H1 (cell line): ENCODE data around the gene ZNF383. TPM values are rescaled to one million over a fixed set of nuclear protein-coding genes. Genes with fewer than 3 reads are reported as not detected.
"Not testable (repeated sequence)": the region's sequence is repeated elsewhere in the genome, so short reads cannot be mapped to it uniquely, and the experiment has no call there.

Source experiments
- CTCF ChIA-PET: fragments of 300-600 bp; sonication (Branson Sonifier 250); formaldehyde crosslinking; loops from one replicate; lab custom pipeline; 2021; ENCODE audit not compliant: partially characterized antibody; lab: Charles Lee
- POLR2A ChIA-PET: fragments of 300-600 bp; sonication (Branson Sonifier 250); formaldehyde crosslinking; loops from one replicate; lab custom pipeline; 2021; ENCODE audit warnings: inconsistent platforms; ENCODE audit not compliant: partially characterized antibody; lab: Charles Lee
- DNase-seq, 2 experiments: peaks; one replicate each; pipeline versions ENCODE4 v3.0.0 to v3.0.0-alpha.2; 2010 to 2022; ENCODE audit warnings: low spot score in 2 of 2, low read depth in 1 of 2, mixed read lengths in 1 of 2
- FAIRE-seq: peaks from 2 replicates; lab custom pipeline; 2011; peaks lifted over from hg19 to GRCh38; lab: Jason Lieb, UNC
- H2AFZ ChIP-seq: 2 replicates; pipeline ENCODE4 v1.8.1; 2012; ENCODE audit warnings: low read length, inconsistent platforms
- H2AK5ac ChIP-seq: 2 replicates; pipeline ENCODE4 v1.6.1; 2013; ENCODE audit warnings: low read depth, low read length
- H2BK120ac ChIP-seq: replicated peaks from 2 replicates; pipeline ENCODE3; 2013; ENCODE audit warnings: low read depth, low read length, inconsistent platforms
- H2BK12ac ChIP-seq: 2 replicates; pipeline ENCODE4 v1.6.1; 2013; ENCODE audit warnings: low read depth, low read length
- H2BK15ac ChIP-seq: 2 replicates; pipeline ENCODE4 v1.6.1; 2013; ENCODE audit warnings: low read length
- H2BK20ac ChIP-seq: 2 replicates; pipeline ENCODE4 v1.6.1; 2013; ENCODE audit warnings: low read length
- H2BK5ac ChIP-seq: 2 replicates; pipeline ENCODE4 v1.6.1; 2013; ENCODE audit warnings: low read depth, low read length
- H3K14ac ChIP-seq: 2 replicates; pipeline ENCODE4 v1.6.1; 2013; ENCODE audit warnings: inconsistent platforms; ENCODE audit not compliant: insufficient read length
- H3K18ac ChIP-seq: 2 replicates; pipeline ENCODE4 v1.6.1; 2013; ENCODE audit warnings: low read length; ENCODE audit errors: extremely low read depth
- H3K23ac ChIP-seq: 2 replicates; pipeline ENCODE4 v1.6.1; 2013; ENCODE audit warnings: inconsistent platforms; ENCODE audit not compliant: insufficient read length
- H3K23me2 ChIP-seq: 2 replicates; pipeline ENCODE4 v1.6.1; 2013; ENCODE audit warnings: low read depth, low read length
- H3K27ac ChIP-seq: 2 replicates; pipeline ENCODE4 v1.6.1; 2011; ENCODE audit warnings: low read depth, low read length, inconsistent platforms
- H3K27me3 ChIP-seq, 4 experiments: replicated peaks in 1 of 4; 1 replicate in 1 of 4; 2 replicates in 3 of 4; pipeline versions ENCODE4 v1.6.1 to v1.8.1; 2011 to 2013; ENCODE audit warnings: low read length in 3 of 4, mild to moderate bottlenecking in 3 of 4, inconsistent platforms in 2 of 4, mixed read lengths in 2 of 4, moderate library complexity in 1 of 4; ENCODE audit not compliant: control insufficient read depth in 3 of 4, insufficient read depth in 3 of 4; ENCODE audit errors: extremely low read depth in 1 of 4
- H3K36me3 ChIP-seq, 4 experiments: 2 replicates each; pipeline versions ENCODE4 v1.6.1 to v1.8.1; 2011 to 2013; ENCODE audit warnings: mild to moderate bottlenecking in 4 of 4, low read length in 3 of 4, moderate library complexity in 2 of 4, control low read depth in 1 of 4, inconsistent platforms in 1 of 4; ENCODE audit not compliant: insufficient read depth in 4 of 4, control insufficient read depth in 2 of 4
- H3K4ac ChIP-seq: replicated peaks from 2 replicates; pipeline ENCODE3; 2013; ENCODE audit warnings: low read length, low read depth, mixed read lengths, inconsistent platforms; ENCODE audit not compliant: insufficient read length
- H3K4me1 ChIP-seq, 4 experiments: replicated peaks in 1 of 4; 1 replicate in 1 of 4; 2 replicates in 3 of 4; pipeline versions ENCODE4 v1.6.1 to v1.8.1; 2011 to 2013; ENCODE audit warnings: low read length in 3 of 4, inconsistent platforms in 2 of 4, mixed read lengths in 1 of 4; ENCODE audit not compliant: insufficient read depth in 4 of 4, control insufficient read depth in 3 of 4
- H3K4me2 ChIP-seq, 2 experiments: 2 replicates each; pipeline versions ENCODE4 v1.6.1 to v1.8.1; 2011 to 2013; ENCODE audit warnings: low read depth in 2 of 2, low read length in 2 of 2, control low read depth in 1 of 2, inconsistent platforms in 1 of 2, mild to moderate bottlenecking in 1 of 2; ENCODE audit not compliant: insufficient read depth in 1 of 2
- H3K4me3 ChIP-seq, 4 experiments: fragments of 200-600, 300-600 bp in 1 of 4; sonication (generic), shearing (Covaris generic), sonication (Bioruptor Twin) in 1 of 4; 2 replicates each; pipeline versions ENCODE4 v1.5.1 to v1.8.1; 2011 to 2016; ENCODE audit warnings: low read length in 4 of 4, low read depth in 3 of 4, control low read depth in 2 of 4, inconsistent platforms in 2 of 4, mild to moderate bottlenecking in 2 of 4, mixed read lengths in 1 of 4, moderate library complexity in 1 of 4; ENCODE audit not compliant: insufficient read depth in 2 of 4; ENCODE audit errors: extremely low read depth in 1 of 4
- H3K56ac ChIP-seq: replicated peaks from 2 replicates; pipeline ENCODE3; 2013; ENCODE audit warnings: low read depth, mild to moderate bottlenecking, mixed read lengths, low read length, inconsistent platforms; ENCODE audit not compliant: insufficient read length
- H3K79me1 ChIP-seq: 2 replicates; pipeline ENCODE4 v1.6.1; 2013; ENCODE audit warnings: low read depth, low read length, control low read depth
- H3K79me2 ChIP-seq, 2 experiments: 2 replicates each; pipeline versions ENCODE4 v1.6.1 to v1.8.1; 2012 to 2013; ENCODE audit warnings: low read length in 2 of 2, mild to moderate bottlenecking in 2 of 2, inconsistent platforms in 1 of 2; ENCODE audit not compliant: insufficient read depth in 2 of 2, control insufficient read depth in 1 of 2
- H3K9ac ChIP-seq, 4 experiments: replicated peaks in 1 of 4; 1 replicate in 1 of 4; 2 replicates in 3 of 4; pipeline versions ENCODE4 v1.6.1 to v1.8.1; 2011 to 2013; ENCODE audit warnings: low read depth in 3 of 4, low read length in 3 of 4, control low read depth in 2 of 4, mild to moderate bottlenecking in 2 of 4, moderate library complexity in 2 of 4, inconsistent platforms in 1 of 4; ENCODE audit errors: extremely low read depth in 1 of 4
- H3K9me3 ChIP-seq, 2 experiments: 2 replicates each; pipeline versions ENCODE4 v1.6.1 to v1.8.1; 2012 to 2013; ENCODE audit warnings: mild to moderate bottlenecking in 2 of 2, moderate library complexity in 2 of 2, control low read depth in 1 of 2, inconsistent platforms in 1 of 2, low read depth in 1 of 2, low read length in 1 of 2, mixed read lengths in 1 of 2; ENCODE audit not compliant: insufficient read depth in 2 of 2
- H4K20me1 ChIP-seq, 2 experiments: replicated peaks in 1 of 2; 2 replicates each; pipeline versions ENCODE3 to v1.8.1; 2011 to 2013; ENCODE audit warnings: inconsistent platforms in 2 of 2, low read length in 2 of 2, mild to moderate bottlenecking in 1 of 2; ENCODE audit not compliant: insufficient read depth in 2 of 2, control insufficient read depth in 1 of 2
- H4K5ac ChIP-seq: 2 replicates; pipeline ENCODE4 v1.6.1; 2013; ENCODE audit warnings: low read length, low read depth, mixed read lengths, inconsistent platforms; ENCODE audit not compliant: insufficient read length
- H4K8ac ChIP-seq: 2 replicates; pipeline ENCODE4 v1.8.0; 2013; ENCODE audit warnings: mild to moderate bottlenecking, moderate library complexity, low read length, inconsistent platforms; ENCODE audit not compliant: insufficient read depth; ENCODE audit errors: extremely low read depth
- H4K91ac ChIP-seq: replicated peaks from 2 replicates; pipeline ENCODE3; 2013; ENCODE audit warnings: low read length, mixed read lengths, inconsistent platforms; ENCODE audit not compliant: insufficient read length
- WGBS, 2 experiments: shearing (Covaris generic) in 1 of 2; methylation state at CpG; one replicate each; pipeline versions ENCODE4 v1.1.6 to v1.1.7; 2013 to 2015; ENCODE audit warnings: low lambda C conversion rate in 2 of 2, mixed read lengths in 2 of 2, inconsistent platforms in 1 of 2, low coverage in 1 of 2, missing lambda C conversion rate in 1 of 2; ENCODE audit not compliant: insufficient replicate concordance in 2 of 2, insufficient coverage in 1 of 2, insufficient read length in 1 of 2; ENCODE audit errors: extremely low coverage in 1 of 2, missing lambda C conversion rate in 1 of 2; 5-methylcytosine and 5-hydroxymethylcytosine counted together
- polyA plus RNA-seq, 7 experiments: library from polyadenylated mRNA; depleted of rRNA in 3 of 7; stranded (reverse) in 5 of 7; unstranded in 2 of 7; fragments of >200 nt in 5 of 7; fragments of 200-250 nt in 2 of 7; gene quantifications; 1 replicate in 5 of 7; 2 replicates in 1 of 7; 4 replicates in 1 of 7; pipeline versions ENCODE4 v1.2.1 to v1.2.3, GENCODE V29; 2011 to 2013; ENCODE audit warnings: missing spikeins in 2 of 7, mixed read lengths in 2 of 7
- total RNA-seq: library from RNA; stranded (reverse); fragmentation: NEBNext Ultra II Directional; extraction: Animal tissue kit (Norgen Biotek cat#: 25700); gene quantifications from 2 replicates; pipeline ENCODE4 v1.2.1, GENCODE V29; 2021

The ZNF383 gene
- total and polyA plus RNA-seq, 2 of the 8 experiments (the other 6 are each of a cell fraction or from before 2014, with no cell fraction given), result 1.2 to 3.9 TPM

GRCh38 chr19:37292998-37293939 lies 75.3 kb downstream of the ZNF383 start:
- H3K23ac ChIP-seq, H4K20me1 ChIP-seq, POLR2A ChIA-PET, H3K27me3 ChIP-seq, H3K27ac ChIP-seq, H4K8ac ChIP-seq, H3K4me2 ChIP-seq, CTCF ChIA-PET, H3K9ac ChIP-seq, H3K36me3 ChIP-seq, H2BK12ac ChIP-seq, H2BK120ac ChIP-seq, H2BK15ac ChIP-seq, H3K18ac ChIP-seq, H3K79me2 ChIP-seq, H3K56ac ChIP-seq, H3K14ac ChIP-seq, H3K4me1 ChIP-seq, H4K5ac ChIP-seq, FAIRE-seq, H2BK20ac ChIP-seq, H3K4me3 ChIP-seq, H2AK5ac ChIP-seq, H4K91ac ChIP-seq, H3K79me1 ChIP-seq, H3K4ac ChIP-seq, H2AFZ ChIP-seq, H3K23me2 ChIP-seq: not testable (repeated sequence)
- peak in 1 of 2 experiments; percentile 78 for DNase-seq
- Histone ChIP-seq H2BK5ac (peak overlapping the region; percentile 85), H3K9me3 (peaks cover 13 to 15% of the 10 kb centered on the region in 2 experiments)
- WGBS, 2 experiments, result 91% methylated on average over 57 of the region's 63 CpGs; no CpG with 5 or more reads in 1 of the 2 experiments
